DOHH2 (cell line): ENCODE results near the gene GFPT2.

Experiments
- H3F3A ChIP-seq: fragments of 200-600 bp; sonication (generic), shearing (Covaris generic); 2 replicates; pipeline ENCODE4 v1.6.0; 2016; ENCODE audit warnings: antibody characterized with exemption, mild to moderate bottlenecking; ENCODE audit not compliant: control insufficient read depth, insufficient read depth
- H3K27ac ChIP-seq: fragments of 200-600 bp; sonication (generic); 2 replicates; pipeline ENCODE4 v1.5.1; 2014; ENCODE audit warnings: low read depth, mild to moderate bottlenecking, low read length, moderate library complexity
- H3K27me3 ChIP-seq: fragments of 200-600 bp; sonication (generic); 2 replicates; pipeline ENCODE4 v1.6.1; 2014; ENCODE audit warnings: mild to moderate bottlenecking, low read length, mixed read lengths; ENCODE audit not compliant: control insufficient read depth
- H3K36me3 ChIP-seq: fragments of 200-600 bp; sonication (generic); 2 replicates; pipeline ENCODE4 v1.6.1; 2014; ENCODE audit warnings: mild to moderate bottlenecking, low read length, moderate library complexity, mixed read lengths; ENCODE audit not compliant: control insufficient read depth
- H3K4me1 ChIP-seq: fragments of 200-600 bp; sonication (generic); 2 replicates; pipeline ENCODE4 v1.6.1; 2014; ENCODE audit warnings: mild to moderate bottlenecking, low read length, mixed read lengths; ENCODE audit not compliant: control insufficient read depth
- H3K4me2 ChIP-seq: fragments of 200-600 bp; sonication (generic); 2 replicates; pipeline ENCODE4 v1.6.0; 2014; ENCODE audit warnings: mild to moderate bottlenecking, low read length, moderate library complexity
- H3K4me3 ChIP-seq: fragments of 200-600 bp; sonication (generic); 2 replicates; pipeline ENCODE4 v1.5.1; 2014; ENCODE audit warnings: mild to moderate bottlenecking, low read length, mixed read lengths
- H3K79me2 ChIP-seq: fragments of 200-600 bp; sonication (generic); 2 replicates; pipeline ENCODE4 v1.6.1; 2014; ENCODE audit warnings: mild to moderate bottlenecking, low read length, mixed read lengths; ENCODE audit not compliant: control insufficient read depth
- H3K9me2 ChIP-seq: fragments of 200-600 bp; sonication (generic); replicated peaks from 2 replicates; pipeline ENCODE4 v1.6.1; 2014; ENCODE audit warnings: mild to moderate bottlenecking, low read length, mixed read lengths; ENCODE audit not compliant: control insufficient read depth
- H3K9me3 ChIP-seq: fragments of 200-600 bp; sonication (generic); 2 replicates; pipeline ENCODE4 v1.6.1; 2014; ENCODE audit warnings: antibody characterized with exemption, low read length, mixed read lengths; ENCODE audit not compliant: control insufficient read depth, insufficient read depth
- H4K20me1 ChIP-seq: fragments of 200-600 bp; sonication (generic); 2 replicates; pipeline ENCODE4 v1.6.0; 2014; ENCODE audit warnings: low read depth, mild to moderate bottlenecking, antibody characterized with exemption, low read length, moderate library complexity; ENCODE audit not compliant: control insufficient read depth, insufficient read depth
- CTCF ChIP-seq: fragments of 200-600 bp; sonication (generic); IDR thresholded peaks from one replicate; pipeline ENCODE4 v1.5.1; 2014; ENCODE audit warnings: antibody characterized with exemption, mild to moderate bottlenecking, low read depth, low read length; ENCODE audit not compliant: poor library complexity, severe bottlenecking
- EZH2phosphoT487 ChIP-seq: fragments of 200-600 bp; sonication (generic); IDR thresholded peaks from 2 replicates; pipeline ENCODE4 v1.6.1; 2017; ENCODE audit warnings: borderline replicate concordance, mild to moderate bottlenecking, antibody characterized with exemption, low read length, moderate library complexity, mixed read lengths

Gene GFPT2

GRCh38 chr5:180251141-180251540 is 102.0 kb downstream of the GFPT2 start:
- Histone ChIP-seq H3K9me3 (peaks cover 31% of the 10 kb centered on the region), H3K4me3 (no peak overlapping the region), H3K27me3 (no peaks in the 10 kb centered on the region), H3K4me2 (no peak overlapping the region), H3K27ac (no peak overlapping the region), H3K79me2 (no peaks in the 10 kb centered on the region), H4K20me1 (no peaks in the 10 kb centered on the region), H3K36me3 (peaks cover 23% of the 10 kb centered on the region), H3F3A (no peaks in the 10 kb centered on the region), H3K4me1 (no peaks in the 10 kb centered on the region), H3K9me2 (no peaks in the 10 kb centered on the region)
- TF ChIP-seq CTCF: no peak
- TF ChIP-seq EZH2phosphoT487: no peak
